ENCODE data around the gene RILPL2.

Gene RILPL2

GRCh38 chr12:123401753-123402683 is 34.5 kb downstream of the RILPL2 start:
- Histone ChIP-seq H3K9ac (ENCODE audit: low read depth, low read length) (no peak overlapping the region), H3K9me3 (ENCODE audit: control insufficient read depth, insufficient read depth, low read length) (no peaks in the 10 kb centered on the region), H3K36me3 (ENCODE audit: insufficient read depth, low read length) (peaks cover 23% of the 10 kb centered on the region), H3K4me1 (ENCODE audit: insufficient read depth, low read length) (no peaks in the 10 kb centered on the region)

DNA sequence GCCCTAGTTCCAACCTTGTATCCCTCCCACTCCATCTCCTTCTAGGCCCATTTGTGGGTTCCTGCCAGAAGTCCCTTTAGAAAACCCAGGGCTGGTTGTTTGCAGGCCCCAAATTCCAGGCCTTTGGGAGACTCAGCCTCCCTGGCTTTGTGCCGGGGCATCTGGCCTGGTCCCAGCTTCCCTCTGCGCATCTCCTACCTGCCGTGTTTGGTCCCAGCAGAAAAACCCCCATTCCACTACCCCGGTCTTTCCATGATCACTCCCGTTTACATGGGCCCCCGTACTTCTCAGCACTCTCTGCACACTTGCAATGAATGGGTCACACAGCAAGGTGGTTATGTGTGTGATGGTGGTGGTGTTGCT is 37.2 kb downstream of the RILPL2 start:
- no peaks in the 10 kb centered on the region for H3K4me1 ChIP-seq (ENCODE audit: insufficient read depth, low read length)
- peaks cover 10% of the 10 kb centered on the region for H3K36me3 ChIP-seq (ENCODE audit: insufficient read depth, low read length)
- no peaks in the 10 kb centered on the region for H3K9me3 ChIP-seq (ENCODE audit: control insufficient read depth, insufficient read depth, low read length)
- no peak overlapping the region for H3K9ac ChIP-seq (ENCODE audit: low read depth, low read length)

DNA sequence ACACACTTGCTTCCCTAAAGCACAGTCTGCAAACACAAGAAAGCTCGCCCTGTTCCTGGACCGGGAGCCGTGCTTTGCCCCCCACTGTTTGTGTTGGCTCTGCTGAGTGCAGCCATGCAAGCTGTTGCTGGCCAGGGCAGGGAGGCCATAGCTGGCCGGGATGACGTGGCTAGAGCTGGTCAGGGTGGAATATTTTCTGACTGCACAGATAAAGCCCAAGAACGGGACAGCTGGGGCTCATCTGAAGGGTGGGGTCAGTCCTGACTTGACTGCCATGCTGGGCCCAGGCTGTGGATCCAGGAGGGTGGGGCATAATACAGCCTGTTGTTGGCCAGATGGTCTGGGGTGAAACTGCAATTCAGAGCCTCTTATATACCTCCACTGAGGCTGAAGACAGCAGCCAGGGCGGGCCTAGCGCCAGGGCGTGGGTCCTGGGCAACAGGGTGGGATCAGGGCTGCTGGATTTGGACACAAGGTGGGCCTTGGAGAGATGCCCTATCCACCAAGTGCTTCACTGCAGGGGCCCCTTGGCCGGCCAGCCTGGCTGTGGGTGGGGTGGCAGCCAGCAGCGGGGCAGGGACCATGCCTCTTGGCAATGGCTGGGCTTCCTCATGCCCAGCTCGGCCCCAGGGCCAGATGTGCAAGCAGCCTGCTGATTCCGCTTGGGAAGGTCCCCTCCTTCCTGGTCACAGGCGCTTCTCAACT is 37.8 kb downstream of the RILPL2 start:
- Histone ChIP-seq H3K4me1 (ENCODE audit: insufficient read depth, low read length) (no peaks in the 10 kb centered on the region), H3K9ac (ENCODE audit: low read depth, low read length) (no peak overlapping the region), H3K9me3 (ENCODE audit: control insufficient read depth, insufficient read depth, low read length) (no peaks in the 10 kb centered on the region), H3K36me3 (ENCODE audit: insufficient read depth, low read length) (peaks cover 4% of the 10 kb centered on the region)

- H3K36me3 ChIP-seq (ENCODE audit: insufficient read depth, low read length): no peaks in the 10 kb centered on the region
- no peak overlapping the region for H3K9ac ChIP-seq (ENCODE audit: low read depth, low read length)
- no peaks in the 10 kb centered on the region for H3K9me3 ChIP-seq (ENCODE audit: control insufficient read depth, insufficient read depth, low read length)
- H3K4me1 ChIP-seq (ENCODE audit: insufficient read depth, low read length): no peaks in the 10 kb centered on the region
Measured at GRCh38 chr12:123398177-123398549, 38.3 kb downstream of the RILPL2 start.

DNA sequence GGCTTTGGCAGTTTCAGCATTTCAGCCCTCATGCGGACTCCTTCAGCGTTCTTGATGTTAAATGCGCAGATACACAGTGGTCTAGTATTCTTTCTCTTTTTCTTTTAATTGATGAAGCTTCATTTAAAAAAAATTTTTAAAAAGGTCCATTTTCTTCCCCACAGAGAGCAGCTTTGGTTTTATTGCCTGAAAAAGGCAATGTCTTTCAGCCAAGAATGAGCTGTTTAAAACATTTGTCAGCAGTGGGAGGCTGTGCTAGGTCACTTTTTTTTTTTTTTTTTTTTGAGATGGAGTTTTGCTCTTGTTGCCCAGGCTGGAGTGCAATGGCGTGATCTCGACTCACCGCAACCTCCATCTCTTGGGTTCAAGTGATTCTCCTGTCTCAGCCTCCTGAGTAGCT is 39.1 kb downstream of the RILPL2 start:
- no peaks in the 10 kb centered on the region for H3K9me3 ChIP-seq (ENCODE audit: control insufficient read depth, insufficient read depth, low read length)
- no peaks in the 10 kb centered on the region; the same call in 1 of the 2 replicates for H3K36me3 ChIP-seq (ENCODE audit: insufficient read depth, low read length)
- H3K4me1 ChIP-seq (ENCODE audit: insufficient read depth, low read length): no peaks in the 10 kb centered on the region
- no peak overlapping the region for H3K9ac ChIP-seq (ENCODE audit: low read depth, low read length)

DNA sequence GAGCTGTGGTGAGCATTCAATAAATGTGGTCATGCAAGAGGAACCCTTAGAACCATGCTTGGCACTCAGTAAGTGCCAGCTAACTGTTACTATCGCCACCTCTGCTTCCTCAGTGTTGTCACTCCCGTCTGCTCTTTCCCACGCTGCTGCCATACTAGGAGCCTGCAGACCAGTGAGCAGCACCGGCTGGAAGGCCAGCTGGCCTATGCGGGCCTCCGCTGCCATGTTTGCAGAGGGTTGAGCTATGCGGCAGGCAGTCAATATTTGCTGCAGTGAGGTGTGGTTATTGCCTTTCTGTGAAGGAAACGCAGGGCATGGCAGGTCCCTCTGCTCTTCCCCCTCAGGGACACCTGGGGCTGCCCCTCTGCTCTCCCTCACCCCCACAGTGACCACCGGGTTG is 39.5 kb downstream of the RILPL2 start:
- Histone ChIP-seq H3K9ac (ENCODE audit: low read depth, low read length) (no peak overlapping the region), H3K4me1 (ENCODE audit: insufficient read depth, low read length) (no peaks in the 10 kb centered on the region), H3K36me3 (ENCODE audit: insufficient read depth, low read length) (peaks cover 3% of the 10 kb centered on the region; the same call in 1 of the 2 replicates), H3K9me3 (ENCODE audit: control insufficient read depth, insufficient read depth, low read length) (no peaks in the 10 kb centered on the region)

DNA sequence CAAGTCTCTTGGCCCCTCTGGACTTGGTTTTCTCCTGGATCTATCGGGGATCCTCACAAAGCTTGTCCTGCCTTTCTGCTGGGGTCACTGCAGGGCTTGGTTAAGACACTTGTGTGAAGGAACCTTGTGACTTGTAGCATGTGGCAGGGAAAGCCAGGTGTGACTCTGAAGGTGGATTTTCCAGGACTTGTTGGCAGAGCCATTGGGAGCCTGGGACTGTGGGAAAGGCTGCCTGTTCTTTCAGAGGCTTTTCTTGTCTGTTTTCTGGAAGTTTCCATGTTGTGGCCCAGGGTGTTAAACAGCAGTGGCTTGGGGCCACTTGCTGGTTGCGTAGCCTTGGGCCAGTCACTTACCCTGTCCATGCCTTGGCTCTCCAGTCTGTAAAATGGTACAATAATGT is 39.9 kb downstream of the RILPL2 start:
- Histone ChIP-seq H3K9ac (ENCODE audit: low read depth, low read length) (no peak overlapping the region), H3K4me1 (ENCODE audit: insufficient read depth, low read length) (no peaks in the 10 kb centered on the region), H3K36me3 (ENCODE audit: insufficient read depth, low read length) (peaks cover 7% of the 10 kb centered on the region; the same call in 1 of the 2 replicates), H3K9me3 (ENCODE audit: control insufficient read depth, insufficient read depth, low read length) (no peaks in the 10 kb centered on the region)

GRCh38 chr12:123395236-123395635 is 41.2 kb downstream of the RILPL2 start:
- Histone ChIP-seq H3K9ac (ENCODE audit: low read depth, low read length) (no peak overlapping the region), H3K36me3 (ENCODE audit: insufficient read depth, low read length) (peaks cover 16% of the 10 kb centered on the region; the same call in 1 of the 2 replicates), H3K4me1 (ENCODE audit: insufficient read depth, low read length) (peaks cover 6% of the 10 kb centered on the region), H3K9me3 (ENCODE audit: control insufficient read depth, insufficient read depth, low read length) (no peaks in the 10 kb centered on the region)

GRCh38 chr12:123393747-123394146 is 42.7 kb downstream of the RILPL2 start:
- Histone ChIP-seq H3K9me3 (ENCODE audit: control insufficient read depth, insufficient read depth, low read length) (no peaks in the 10 kb centered on the region), H3K36me3 (ENCODE audit: insufficient read depth, low read length) (peaks cover 16% of the 10 kb centered on the region; the same call in 1 of the 2 replicates), H3K9ac (ENCODE audit: low read depth, low read length) (no peak overlapping the region), H3K4me1 (ENCODE audit: insufficient read depth, low read length) (peaks cover 8% of the 10 kb centered on the region)

GRCh38 chr12:123391546-123392343 is 44.7 kb downstream of the RILPL2 start:
- Histone ChIP-seq H3K4me1 (ENCODE audit: insufficient read depth, low read length) (peaks cover 18% of the 10 kb centered on the region), H3K36me3 (ENCODE audit: insufficient read depth, low read length) (peaks cover 16% of the 10 kb centered on the region; the same call in 1 of the 2 replicates), H3K9ac (ENCODE audit: low read depth, low read length) (no peak overlapping the region), H3K9me3 (ENCODE audit: control insufficient read depth, insufficient read depth, low read length) (no peaks in the 10 kb centered on the region)

- Histone ChIP-seq H3K4me1 (ENCODE audit: insufficient read depth, low read length) (peaks cover 18% of the 10 kb centered on the region), H3K9me3 (ENCODE audit: control insufficient read depth, insufficient read depth, low read length) (no peaks in the 10 kb centered on the region), H3K9ac (ENCODE audit: low read depth, low read length) (peak overlapping the region; percentile 70; the same call in 1 of the 2 replicates), H3K36me3 (ENCODE audit: insufficient read depth, low read length) (peaks cover 16% of the 10 kb centered on the region; the same call in 1 of the 2 replicates)
Measured at GRCh38 chr12:123390498-123391426, 45.7 kb downstream of the RILPL2 start.

DNA sequence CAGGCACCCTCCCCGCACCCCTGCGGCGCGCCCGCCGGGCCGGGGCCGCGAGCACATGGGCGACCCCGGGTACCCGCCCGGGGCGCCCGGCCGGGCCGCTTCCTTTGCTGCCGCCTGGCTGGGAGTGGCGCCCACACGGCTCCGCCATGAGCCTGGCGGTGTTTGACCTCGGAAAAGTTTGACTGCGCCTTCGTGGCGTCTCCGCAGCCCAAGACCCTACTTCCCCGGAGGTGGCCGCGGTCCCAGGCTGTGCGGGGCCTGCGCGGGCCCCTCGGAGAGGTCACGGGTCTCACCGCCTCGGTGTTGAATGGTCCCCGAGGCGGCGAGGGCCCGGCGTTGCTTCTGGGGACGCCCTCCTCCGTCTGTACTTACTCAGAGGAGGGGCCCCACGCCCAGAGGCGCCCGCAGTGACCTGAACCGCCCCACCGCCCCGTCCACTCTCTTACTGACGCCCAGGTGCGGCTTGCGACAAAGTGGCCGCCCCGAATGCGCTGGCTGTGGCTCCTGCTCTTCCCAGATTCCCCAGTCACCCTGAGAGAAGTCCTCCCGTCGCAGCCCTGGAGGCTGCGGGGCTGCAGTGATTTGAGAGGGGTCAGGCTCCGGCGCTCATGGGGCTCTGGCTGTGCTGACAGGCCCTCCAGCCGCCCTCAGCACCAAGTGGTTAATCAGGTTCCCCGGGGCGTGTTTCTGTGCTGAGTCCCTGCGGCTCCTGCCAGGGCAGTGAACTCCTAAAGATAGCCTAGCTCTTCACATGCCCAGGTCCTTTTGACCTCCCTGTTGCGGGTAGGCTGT is 46.7 kb downstream of the RILPL2 start:
- Histone ChIP-seq H3K9ac (ENCODE audit: low read depth, low read length) (peak overlapping the region; percentile 70), H3K9me3 (ENCODE audit: control insufficient read depth, insufficient read depth, low read length) (no peaks in the 10 kb centered on the region), H3K4me1 (ENCODE audit: insufficient read depth, low read length) (peaks cover 18% of the 10 kb centered on the region), H3K36me3 (ENCODE audit: insufficient read depth, low read length) (peaks cover 16% of the 10 kb centered on the region; the same call in 1 of the 2 replicates)
